Type B pancreatic cell (in vitro differentiated cells): Measurements from ENCODE around the gene ZNF454. TPM values are rescaled to one million over a fixed set of nuclear protein-coding genes. Genes with fewer than 3 reads are reported as not detected.

Experiments used
- DNase-seq: peaks from one replicate; pipeline ENCODE4 v3.0.0; 2021; ENCODE audit warnings: mixed read lengths; ENCODE audit not compliant: unreplicated experiment; ENCODE audit errors: extremely low spot score
- H3K27ac Mint-ChIP-seq: 2 replicates; pipeline ENCODE4 v1.8.0; 2021; ENCODE audit warnings: mild to moderate bottlenecking, mixed read lengths
- H3K27me3 Mint-ChIP-seq: 2 replicates; pipeline ENCODE4 v1.8.0; 2021; ENCODE audit warnings: mixed read lengths
- H3K36me3 Mint-ChIP-seq: 2 replicates; pipeline ENCODE4 v1.8.0; 2021; ENCODE audit warnings: mixed read lengths
- H3K4me1 Mint-ChIP-seq: one replicate; pipeline ENCODE4 v1.8.0; 2021; ENCODE audit warnings: mixed read lengths; ENCODE audit not compliant: unreplicated experiment
- H3K4me3 Mint-ChIP-seq: 2 replicates; pipeline ENCODE4 v1.8.0; 2021; ENCODE audit warnings: mild to moderate bottlenecking, mixed read lengths
- H3K9me3 Mint-ChIP-seq: 2 replicates; pipeline ENCODE4 v1.8.0; 2021; ENCODE audit warnings: mixed read lengths
- total RNA-seq: library from RNA; stranded (reverse); gene quantifications from 2 replicates; pipeline ENCODE4 v1.2.1, GENCODE V29; 2021; ENCODE audit warnings: low replicate concordance
- TF ChIP-seq, protein P1 (sequence below): fragments of 200-600 bp; sonication (generic); conservative IDR thresholded peaks from 2 replicates; pipeline ENCODE4 v1.5.0; 2021; ENCODE audit warnings: antibody characterized with exemption, mild to moderate bottlenecking

Gene ZNF454
- total RNA-seq, 1 donor from 2014 or later: not detected

GRCh38 chr5:178984145-178985072 is 43.4 kb downstream of the ZNF454 start:
- H3K4me1 Mint-ChIP-seq: no peaks in the 10 kb centered on the region
- peaks cover 8% of the 10 kb centered on the region for H3K9me3 Mint-ChIP-seq
- no peak overlapping the region for H3K4me3 Mint-ChIP-seq
- H3K36me3 Mint-ChIP-seq: no peaks in the 10 kb centered on the region
- DNase-seq: no peak
- no peaks in the 10 kb centered on the region for H3K27me3 Mint-ChIP-seq
- TF ChIP-seq, protein P1, sequence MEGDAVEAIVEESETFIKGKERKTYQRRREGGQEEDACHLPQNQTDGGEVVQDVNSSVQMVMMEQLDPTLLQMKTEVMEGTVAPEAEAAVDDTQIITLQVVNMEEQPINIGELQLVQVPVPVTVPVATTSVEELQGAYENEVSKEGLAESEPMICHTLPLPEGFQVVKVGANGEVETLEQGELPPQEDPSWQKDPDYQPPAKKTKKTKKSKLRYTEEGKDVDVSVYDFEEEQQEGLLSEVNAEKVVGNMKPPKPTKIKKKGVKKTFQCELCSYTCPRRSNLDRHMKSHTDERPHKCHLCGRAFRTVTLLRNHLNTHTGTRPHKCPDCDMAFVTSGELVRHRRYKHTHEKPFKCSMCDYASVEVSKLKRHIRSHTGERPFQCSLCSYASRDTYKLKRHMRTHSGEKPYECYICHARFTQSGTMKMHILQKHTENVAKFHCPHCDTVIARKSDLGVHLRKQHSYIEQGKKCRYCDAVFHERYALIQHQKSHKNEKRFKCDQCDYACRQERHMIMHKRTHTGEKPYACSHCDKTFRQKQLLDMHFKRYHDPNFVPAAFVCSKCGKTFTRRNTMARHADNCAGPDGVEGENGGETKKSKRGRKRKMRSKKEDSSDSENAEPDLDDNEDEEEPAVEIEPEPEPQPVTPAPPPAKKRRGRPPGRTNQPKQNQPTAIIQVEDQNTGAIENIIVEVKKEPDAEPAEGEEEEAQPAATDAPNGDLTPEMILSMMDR: no peak
- H3K27ac Mint-ChIP-seq: no peak overlapping the region

GRCh38 chr5:178986326-178986960 is 45.4 kb downstream of the ZNF454 start:
- no peak for DNase-seq
- Mint-ChIP-seq H3K36me3 (no peaks in the 10 kb centered on the region), H3K9me3 (peaks cover 4% of the 10 kb centered on the region), H3K27ac (no peak overlapping the region), H3K4me1 (no peaks in the 10 kb centered on the region), H3K27me3 (no peaks in the 10 kb centered on the region), H3K4me3 (no peak overlapping the region)
- TF ChIP-seq, protein P1: no peak

- DNase-seq: no peak
- Mint-ChIP-seq H3K9me3 (no peaks in the 10 kb centered on the region), H3K27ac (no peak overlapping the region), H3K4me1 (no peaks in the 10 kb centered on the region), H3K36me3 (no peaks in the 10 kb centered on the region), H3K27me3 (peaks cover 20% of the 10 kb centered on the region), H3K4me3 (no peak overlapping the region)
- TF ChIP-seq, protein P1: no peak
Measured at GRCh38 chr5:178988436-178989220, 47.6 kb downstream of the ZNF454 start.

DNA sequence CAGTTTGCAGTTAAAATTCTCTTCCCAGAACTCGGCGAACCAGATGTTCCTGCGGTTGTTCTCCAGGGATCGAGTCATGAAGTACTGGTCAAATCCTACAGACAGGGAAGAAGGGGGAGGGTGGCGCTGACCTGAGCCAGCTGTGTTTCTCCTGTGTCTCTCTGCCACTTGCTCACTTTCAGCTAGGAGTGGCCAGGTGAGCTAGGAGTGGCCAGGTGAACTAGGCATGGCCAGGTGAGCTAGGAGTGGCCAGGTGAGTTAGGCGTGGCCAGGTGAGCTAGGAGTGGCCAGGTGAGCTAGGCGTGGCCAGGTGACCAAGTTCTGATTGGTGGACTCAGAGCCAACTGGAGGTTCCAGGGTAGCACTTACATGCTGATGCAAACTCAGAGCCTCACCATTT is 48.3 kb downstream of the ZNF454 start:
- DNase-seq: no peak
- H3K4me3 Mint-ChIP-seq: no peak overlapping the region
- H3K4me1 Mint-ChIP-seq: no peaks in the 10 kb centered on the region
- peaks cover 27% of the 10 kb centered on the region for H3K27me3 Mint-ChIP-seq
- H3K27ac Mint-ChIP-seq: no peak overlapping the region
- no peaks in the 10 kb centered on the region for H3K9me3 Mint-ChIP-seq
- TF ChIP-seq, protein P1: no peak
- no peaks in the 10 kb centered on the region for H3K36me3 Mint-ChIP-seq

DNA sequence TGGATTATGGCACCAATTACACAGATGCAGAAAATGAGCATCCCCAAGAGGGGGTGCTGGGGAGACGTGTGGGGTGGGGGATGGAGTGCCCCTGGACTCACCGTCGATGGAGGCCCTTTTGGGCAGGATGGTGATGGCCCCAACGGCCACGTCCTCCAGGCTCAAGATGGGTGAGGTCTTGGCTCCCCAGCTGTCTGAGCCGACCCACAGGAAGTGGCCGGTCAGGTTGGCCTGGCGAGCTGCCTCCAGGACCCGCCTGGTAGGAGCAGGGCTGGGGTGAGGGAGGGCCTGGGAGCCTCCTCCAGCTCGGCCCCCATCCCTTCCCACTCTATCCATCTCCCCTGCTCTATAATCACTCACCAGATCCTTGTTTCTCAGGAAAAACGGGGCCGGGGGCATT is 49.5 kb downstream of the ZNF454 start:
- Mint-ChIP-seq H3K4me3 (no peak overlapping the region), H3K27me3 (peaks cover 32% of the 10 kb centered on the region), H3K36me3 (no peaks in the 10 kb centered on the region), H3K27ac (no peak overlapping the region), H3K4me1 (no peaks in the 10 kb centered on the region), H3K9me3 (no peaks in the 10 kb centered on the region)
- no peak for DNase-seq
- TF ChIP-seq, protein P1: no peak
